Glomerular visceral epithelial cell (primary cell): Measurements from ENCODE around the gene CCSER1.
"Not testable (repeated sequence)": the region's sequence is repeated elsewhere in the genome, so short reads cannot be mapped to it uniquely, and the experiment has no call there.

Experiments used
- DNase-seq: peaks from one replicate; pipeline ENCODE4 v3.0.0-alpha.2; 2016; ENCODE audit errors: extremely low spot score

CCSER1 gene

GRCh38 chr4:90293320-90293719 lies 166.1 kb downstream of the CCSER1 start:
- peak; percentile 3 for DNase-seq

- no peak for DNase-seq
Measured at GRCh38 chr4:90299373-90299772, 172.2 kb downstream of the CCSER1 start.

- DNase-seq: no peak
Measured at GRCh38 chr4:90306810-90307209, 179.6 kb downstream of the CCSER1 start.

- DNase-seq: peak; percentile 21
Measured at GRCh38 chr4:90317140-90317539, 189.9 kb downstream of the CCSER1 start.

- DNase-seq: peak; percentile 28
Measured at GRCh38 chr4:90317785-90318184, 190.6 kb downstream of the CCSER1 start.

GRCh38 chr4:90318193-90318592 lies 191.0 kb downstream of the CCSER1 start:
- DNase-seq: peak; percentile 11

GRCh38 chr4:90328558-90328957 lies 201.4 kb downstream of the CCSER1 start:
- DNase-seq: peak; percentile 7

- DNase-seq: no peak
Measured at GRCh38 chr4:90330546-90330945, 203.4 kb downstream of the CCSER1 start.

- DNase-seq: no peak
Measured at GRCh38 chr4:90345549-90346215, 218.5 kb downstream of the CCSER1 start.

GRCh38 chr4:90349636-90350035 lies 222.4 kb downstream of the CCSER1 start:
- no peak for DNase-seq

GRCh38 chr4:90357117-90357710 lies 230.0 kb downstream of the CCSER1 start:
- peak; percentile 53 for DNase-seq

- DNase-seq: no peak
Measured at GRCh38 chr4:90375081-90375480, 247.9 kb downstream of the CCSER1 start.

- DNase-seq: no peak
Measured at GRCh38 chr4:90393215-90393614, 266.0 kb downstream of the CCSER1 start.

- no peak for DNase-seq
Measured at GRCh38 chr4:90403781-90404180, 276.6 kb downstream of the CCSER1 start.

GRCh38 chr4:90407897-90408296 lies 280.7 kb downstream of the CCSER1 start:
- not testable (repeated sequence) for DNase-seq

GRCh38 chr4:90412786-90413185 lies 285.6 kb downstream of the CCSER1 start:
- not testable (repeated sequence) for DNase-seq

- no peak for DNase-seq
Measured at GRCh38 chr4:90415116-90415515, 287.9 kb downstream of the CCSER1 start.

GRCh38 chr4:90419124-90419711 lies 292.0 kb downstream of the CCSER1 start:
- peak; percentile 37 for DNase-seq

GRCh38 chr4:90421161-90421560 lies 294.0 kb downstream of the CCSER1 start:
- no peak for DNase-seq

- DNase-seq: no peak
Measured at GRCh38 chr4:90425893-90426292, 298.7 kb downstream of the CCSER1 start.

GRCh38 chr4:90438522-90438921 lies 311.3 kb downstream of the CCSER1 start:
- DNase-seq: no peak

GRCh38 chr4:90441770-90442169 lies 314.6 kb downstream of the CCSER1 start:
- no peak for DNase-seq

- no peak for DNase-seq
Measured at GRCh38 chr4:90442619-90443018, 315.4 kb downstream of the CCSER1 start.
